Measurements from ENCODE around the gene DSPP.

Gene DSPP

DNA sequence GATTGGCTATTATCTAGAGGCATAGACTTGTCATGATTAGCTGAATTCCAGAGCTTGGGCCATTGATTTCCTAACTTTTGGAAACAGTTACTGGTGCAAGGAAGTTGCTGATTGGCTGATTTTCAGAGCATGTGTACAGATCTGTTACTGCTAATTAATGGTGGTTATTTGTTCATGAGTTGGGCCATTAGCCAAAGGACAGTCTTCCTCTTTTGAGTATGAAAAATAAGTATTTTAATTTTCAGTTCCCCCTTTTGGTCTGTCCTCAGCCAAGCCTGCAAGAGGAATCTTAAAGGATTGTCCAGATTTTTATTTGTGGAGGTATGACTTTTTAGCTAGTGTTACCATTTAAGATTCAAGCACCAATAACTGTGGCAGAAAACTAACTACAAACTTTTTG lies 7.0 kb upstream of the DSPP start:
- H3K4me1 Mint-ChIP-seq, result no peaks in the 10 kb centered on the region
- H3K4me3 Mint-ChIP-seq, result no peak overlapping the region
- no peaks in the 10 kb centered on the region for H3K36me3 Mint-ChIP-seq
- H3K27ac Mint-ChIP-seq, result no peak overlapping the region
- peaks cover 24% of the 10 kb centered on the region for H3K27me3 Mint-ChIP-seq
- peaks cover 6% of the 10 kb centered on the region for H3K9me3 Mint-ChIP-seq

DNA sequence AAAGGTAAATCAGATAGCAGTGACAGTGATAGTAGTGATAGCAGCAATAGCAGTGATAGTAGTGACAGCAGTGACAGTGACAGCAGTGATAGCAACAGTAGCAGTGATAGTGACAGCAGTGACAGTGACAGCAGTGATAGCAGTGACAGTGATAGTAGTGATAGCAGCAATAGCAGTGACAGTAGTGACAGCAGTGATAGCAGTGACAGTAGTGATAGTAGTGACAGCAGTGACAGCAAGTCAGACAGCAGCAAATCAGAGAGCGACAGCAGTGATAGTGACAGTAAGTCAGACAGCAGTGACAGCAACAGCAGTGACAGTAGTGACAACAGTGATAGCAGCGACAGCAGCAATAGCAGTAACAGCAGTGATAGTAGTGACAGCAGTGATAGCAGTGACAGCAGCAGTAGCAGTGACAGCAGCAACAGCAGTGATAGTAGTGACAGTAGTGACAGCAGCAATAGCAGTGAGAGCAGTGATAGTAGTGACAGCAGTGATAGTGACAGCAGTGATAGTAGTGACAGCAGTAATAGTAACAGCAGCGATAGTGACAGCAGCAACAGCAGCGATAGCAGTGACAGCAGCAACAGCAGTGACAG lies 6.1 kb downstream of the DSPP start:
- peaks cover 8% of the 10 kb centered on the region for H3K27me3 Mint-ChIP-seq
- H3K9me3 Mint-ChIP-seq, result no peaks in the 10 kb centered on the region
- H3K4me1 Mint-ChIP-seq, result no peaks in the 10 kb centered on the region

DNA sequence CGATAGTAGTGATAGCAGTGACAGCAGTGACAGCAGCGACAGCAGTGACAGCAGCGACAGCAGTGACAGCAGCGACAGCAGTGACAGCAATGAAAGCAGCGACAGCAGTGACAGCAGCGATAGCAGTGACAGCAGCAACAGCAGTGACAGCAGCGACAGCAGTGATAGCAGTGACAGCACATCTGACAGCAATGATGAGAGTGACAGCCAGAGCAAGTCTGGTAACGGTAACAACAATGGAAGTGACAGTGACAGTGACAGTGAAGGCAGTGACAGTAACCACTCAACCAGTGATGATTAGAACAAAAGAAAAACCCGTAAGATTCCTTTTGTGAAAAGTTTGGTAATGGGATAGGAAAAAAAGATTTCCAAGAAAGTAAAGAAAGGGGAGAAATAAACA lies 7.9 kb downstream of the DSPP start:
- Mint-ChIP-seq H3K27me3 (peaks cover 8% of the 10 kb centered on the region), H3K36me3 (no peaks in the 10 kb centered on the region), H3K27ac (no peak overlapping the region), H3K4me3 (no peak overlapping the region), H3K4me1 (no peaks in the 10 kb centered on the region), H3K9me3 (no peaks in the 10 kb centered on the region)

More for the DNA sequence above, 6.1 kb downstream of the DSPP start:
- Mint-ChIP-seq H3K27ac (no peak overlapping the region), H3K4me3 (no peak overlapping the region), H3K36me3 (no peaks in the 10 kb centered on the region)

DNA sequence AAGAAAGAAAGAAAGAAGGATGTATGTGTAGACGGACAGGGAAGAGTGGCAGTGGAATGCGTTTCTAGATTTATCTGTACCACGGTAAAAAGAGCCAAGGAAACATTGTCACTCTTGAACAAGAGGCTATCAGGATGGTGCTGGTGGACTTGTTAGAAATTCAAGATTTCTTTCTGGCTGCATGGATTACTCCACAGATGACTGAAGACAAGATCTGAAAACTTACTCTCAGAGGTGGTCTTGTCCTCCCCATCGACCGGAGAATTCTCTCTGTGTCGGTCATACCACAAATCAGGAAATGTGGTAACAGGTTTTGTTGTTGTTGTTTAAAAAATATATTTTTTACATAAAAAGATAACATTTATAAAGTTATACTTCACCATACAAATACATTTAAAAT lies 11.8 kb downstream of the DSPP start:
- H3K4me3 Mint-ChIP-seq, result no peak overlapping the region
- H3K36me3 Mint-ChIP-seq, result no peaks in the 10 kb centered on the region
- H3K9me3 Mint-ChIP-seq, result no peaks in the 10 kb centered on the region
- no peak overlapping the region for H3K27ac Mint-ChIP-seq
- H3K27me3 Mint-ChIP-seq, result peaks cover 5% of the 10 kb centered on the region
- H3K4me1 Mint-ChIP-seq, result no peaks in the 10 kb centered on the region

DNA sequence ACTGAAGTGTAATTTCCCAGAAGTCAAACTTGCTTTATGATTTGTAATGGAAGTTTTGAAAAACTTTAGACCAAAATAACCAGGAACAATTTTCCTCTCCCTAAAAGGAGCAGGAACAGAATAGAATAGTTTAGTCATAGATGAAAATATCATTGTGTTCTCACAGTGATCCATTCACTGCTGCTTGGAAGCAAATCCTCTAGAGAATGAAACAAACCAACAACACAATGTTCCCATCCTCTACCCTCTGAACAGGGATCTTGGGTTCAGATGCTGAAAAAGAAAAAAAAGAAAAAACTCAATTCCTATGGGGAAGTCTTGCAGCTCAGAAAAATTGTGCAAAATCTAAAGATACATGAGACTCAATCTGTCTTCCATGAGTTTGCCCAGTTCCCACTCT lies 12.2 kb downstream of the DSPP start:
- Mint-ChIP-seq H3K9me3 (no peaks in the 10 kb centered on the region), H3K27ac (no peak overlapping the region), H3K4me1 (no peaks in the 10 kb centered on the region), H3K4me3 (no peak overlapping the region), H3K36me3 (no peaks in the 10 kb centered on the region), H3K27me3 (peaks cover 5% of the 10 kb centered on the region)

DNA sequence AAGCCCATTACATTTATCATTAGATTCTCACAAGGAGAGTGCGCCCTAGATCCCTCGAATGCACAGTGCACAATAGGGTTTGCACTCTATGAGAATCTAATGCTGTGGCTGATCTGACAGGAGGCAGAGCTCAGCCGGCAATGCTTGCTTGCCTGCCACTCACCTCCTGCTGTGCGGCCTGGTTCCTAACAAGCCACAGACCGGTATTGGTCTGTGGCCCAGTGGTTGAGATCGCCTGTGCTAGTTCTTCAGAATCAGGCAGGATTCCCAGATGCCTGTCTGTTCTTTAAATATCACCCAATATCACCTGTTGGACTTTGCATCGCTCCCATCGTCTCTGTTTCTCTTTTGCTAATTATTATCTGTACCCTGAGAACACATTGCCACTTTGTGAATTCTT lies 14.0 kb downstream of the DSPP start:
- Mint-ChIP-seq H3K36me3 (no peaks in the 10 kb centered on the region), H3K9me3 (no peaks in the 10 kb centered on the region), H3K4me1 (no peaks in the 10 kb centered on the region), H3K27ac (no peak overlapping the region), H3K4me3 (no peak overlapping the region), H3K27me3 (peaks cover 5% of the 10 kb centered on the region)

DNA sequence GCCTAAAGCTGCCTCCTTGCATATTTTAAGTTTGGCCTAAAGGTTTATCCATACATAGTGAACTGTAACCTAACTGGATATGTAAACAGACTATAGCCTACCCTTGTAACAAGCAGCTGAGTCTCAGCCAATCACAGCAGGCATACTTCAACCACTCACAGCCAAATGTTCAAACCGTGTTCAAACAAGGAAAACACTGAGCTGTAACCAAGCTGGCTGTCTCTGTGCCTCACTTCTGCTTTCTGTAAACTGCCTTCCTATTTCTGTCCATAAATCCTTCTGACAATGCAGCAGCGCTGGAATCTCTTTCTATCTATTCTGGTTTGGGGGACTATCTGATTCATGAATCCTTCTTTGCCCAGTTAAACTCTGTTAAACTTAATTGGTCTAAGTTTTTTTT lies 16.4 kb downstream of the DSPP start:
- no peaks in the 10 kb centered on the region for H3K36me3 Mint-ChIP-seq
- H3K27ac Mint-ChIP-seq, result no peak overlapping the region

DNA sequence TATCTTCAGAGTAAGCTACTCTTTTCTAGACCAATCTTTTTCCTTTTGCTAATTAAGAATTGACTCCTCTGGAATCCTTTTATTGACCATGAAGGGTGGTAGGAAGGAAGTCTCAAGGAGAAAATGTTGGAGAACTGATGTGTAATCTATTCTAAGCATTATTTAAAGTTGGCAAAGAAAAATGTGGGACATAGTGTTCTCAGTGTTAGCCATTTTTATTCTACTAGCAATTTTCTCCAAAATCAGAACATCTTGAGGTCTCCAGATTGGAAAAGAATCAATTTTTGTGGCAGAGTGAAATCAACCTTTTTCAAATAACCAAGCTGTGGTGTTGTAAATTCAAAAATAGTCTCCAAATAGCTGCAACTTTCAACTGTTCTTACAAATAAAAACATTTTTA lies 23.3 kb downstream of the DSPP start:
- Mint-ChIP-seq H3K27ac (no peak overlapping the region), H3K36me3 (no peaks in the 10 kb centered on the region), H3K4me1 (no peaks in the 10 kb centered on the region), H3K9me3 (no peaks in the 10 kb centered on the region), H3K4me3 (no peak overlapping the region), H3K27me3 (peaks cover 4% of the 10 kb centered on the region)

More for the DNA sequence above, 16.4 kb downstream of the DSPP start:
- no peaks in the 10 kb centered on the region for H3K9me3 Mint-ChIP-seq
- no peak overlapping the region for H3K4me3 Mint-ChIP-seq
- no peaks in the 10 kb centered on the region for H3K4me1 Mint-ChIP-seq
- peaks cover 5% of the 10 kb centered on the region for H3K27me3 Mint-ChIP-seq

DNA sequence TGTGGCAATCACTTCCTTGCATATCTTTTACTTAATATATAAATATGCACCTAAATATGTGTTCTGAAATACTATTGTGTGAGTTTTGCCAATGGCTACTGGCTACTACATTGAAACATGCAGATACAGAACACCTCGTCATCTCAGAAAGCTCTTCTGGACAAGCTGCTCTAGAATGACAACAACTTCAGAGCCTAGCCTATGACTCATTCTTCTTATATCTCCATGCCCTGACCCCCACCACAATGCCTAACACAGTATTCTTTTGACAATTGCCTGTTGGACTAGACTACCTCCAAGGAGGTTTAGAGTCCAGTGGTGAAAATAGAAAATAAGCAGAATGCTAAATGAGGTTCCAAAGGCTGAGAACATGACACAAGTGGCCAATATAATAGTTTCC lies 24.1 kb downstream of the DSPP start:
- Mint-ChIP-seq H3K27me3 (peaks cover 4% of the 10 kb centered on the region), H3K4me1 (no peaks in the 10 kb centered on the region), H3K9me3 (no peaks in the 10 kb centered on the region), H3K27ac (no peak overlapping the region), H3K4me3 (no peak overlapping the region), H3K36me3 (no peaks in the 10 kb centered on the region)

DNA sequence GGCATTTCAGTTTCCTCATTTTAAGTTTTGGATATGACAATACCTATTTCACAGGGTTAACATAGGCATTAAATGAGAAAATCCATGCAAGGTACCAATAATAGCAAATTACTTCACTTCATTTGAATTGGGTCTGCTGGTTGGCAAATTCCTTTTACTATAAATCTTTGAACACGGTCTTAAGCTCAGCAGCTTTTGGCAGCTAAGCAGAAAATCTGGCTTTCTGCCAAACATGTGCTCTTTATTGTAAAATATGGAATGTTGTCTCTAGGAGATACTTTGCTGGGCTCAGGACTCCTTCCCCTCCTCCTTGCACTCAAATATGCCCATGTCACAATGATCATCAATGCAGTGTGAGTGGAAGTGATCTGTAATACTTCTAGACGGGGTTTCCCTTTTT lies 24.9 kb downstream of the DSPP start:
- peaks cover 4% of the 10 kb centered on the region for H3K27me3 Mint-ChIP-seq
- no peak overlapping the region for H3K4me3 Mint-ChIP-seq
- H3K9me3 Mint-ChIP-seq, result no peaks in the 10 kb centered on the region
- H3K27ac Mint-ChIP-seq, result no peak overlapping the region
- H3K36me3 Mint-ChIP-seq, result no peaks in the 10 kb centered on the region
- no peaks in the 10 kb centered on the region for H3K4me1 Mint-ChIP-seq

DNA sequence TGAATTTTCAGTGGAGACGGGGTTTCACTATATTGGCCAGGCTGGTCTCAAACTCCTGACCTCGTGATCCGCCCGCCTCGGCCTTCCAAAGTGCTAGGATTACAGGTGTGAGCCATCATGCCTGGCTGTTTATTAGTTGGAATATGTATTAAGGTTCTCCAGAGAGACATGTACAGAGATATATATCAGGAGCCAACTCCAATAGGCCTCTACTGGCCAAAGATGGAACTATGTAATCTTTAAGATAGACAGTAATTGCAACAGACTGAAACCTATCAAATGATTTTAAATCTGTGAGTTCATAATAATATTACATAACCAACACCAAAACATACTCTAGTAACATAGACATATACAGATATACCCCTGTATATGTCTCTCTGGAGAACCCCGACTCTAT lies 36.0 kb downstream of the DSPP start:
- H3K4me3 Mint-ChIP-seq, result no peak overlapping the region
- no peak overlapping the region for H3K27ac Mint-ChIP-seq
- H3K36me3 Mint-ChIP-seq, result no peaks in the 10 kb centered on the region
- no peaks in the 10 kb centered on the region for H3K27me3 Mint-ChIP-seq
- H3K4me1 Mint-ChIP-seq, result no peaks in the 10 kb centered on the region
- no peaks in the 10 kb centered on the region for H3K9me3 Mint-ChIP-seq

DNA sequence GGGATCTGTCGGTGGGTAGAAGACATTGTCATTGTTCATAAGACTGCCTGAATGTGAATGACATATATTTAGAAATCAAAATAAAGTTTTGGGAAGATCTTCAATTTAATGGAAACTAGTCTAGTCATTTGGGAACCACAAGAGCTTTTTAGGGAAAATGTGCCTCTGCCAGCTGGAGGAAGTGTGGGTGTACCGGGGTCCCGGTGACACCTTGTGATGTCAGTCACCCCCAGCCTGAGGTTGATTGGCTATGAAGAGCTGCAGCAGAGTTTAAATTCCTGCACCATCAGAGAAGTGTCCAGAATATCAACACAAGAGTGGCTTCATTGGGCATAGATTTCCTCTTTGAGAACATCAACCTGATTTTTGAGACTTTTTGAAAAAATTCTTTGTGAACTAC lies 41.7 kb downstream of the DSPP start, which contains the start of gene DMP1:
Gene DMP1 (plus strand): TSS at position 301 of the 400 bp plus-strand sequence. CDS start 6,213 bp downstream, outside the sequence.
- H3K9me3 Mint-ChIP-seq, result no peaks in the 10 kb centered on the region
- no peak within 1 kb of the TSS for H3K4me3 Mint-ChIP-seq
- H3K4me1 Mint-ChIP-seq, result no peaks in the 10 kb centered on the region
- H3K27ac Mint-ChIP-seq, result no peak within 1 kb of the TSS
- H3K36me3 Mint-ChIP-seq, result no peaks in the 10 kb centered on the region
- peaks cover 2% of the 10 kb centered on the region for H3K27me3 Mint-ChIP-seq

DNA sequence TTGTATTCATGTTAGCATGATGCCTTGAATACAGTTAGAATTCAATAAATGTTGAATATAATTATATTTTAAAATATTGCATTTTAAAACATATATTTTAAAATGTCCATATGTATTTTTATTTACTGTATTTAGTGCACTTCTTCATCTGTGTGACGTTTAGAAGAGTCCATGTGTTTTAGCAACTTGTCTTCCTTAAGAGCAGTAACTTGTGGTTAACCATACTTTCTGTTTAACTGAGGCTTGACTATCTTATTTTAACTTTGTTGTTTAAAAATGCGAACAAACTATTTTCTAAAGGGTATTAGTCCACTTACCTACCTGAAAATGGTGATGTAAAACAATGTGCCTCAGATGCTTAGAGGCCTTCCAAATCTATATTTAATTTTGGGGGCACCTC lies 42.6 kb downstream of the DSPP start:
- Mint-ChIP-seq H3K4me1 (no peaks in the 10 kb centered on the region), H3K27ac (no peak overlapping the region), H3K36me3 (no peaks in the 10 kb centered on the region), H3K4me3 (no peak overlapping the region), H3K27me3 (peaks cover 2% of the 10 kb centered on the region), H3K9me3 (no peaks in the 10 kb centered on the region)

DNA sequence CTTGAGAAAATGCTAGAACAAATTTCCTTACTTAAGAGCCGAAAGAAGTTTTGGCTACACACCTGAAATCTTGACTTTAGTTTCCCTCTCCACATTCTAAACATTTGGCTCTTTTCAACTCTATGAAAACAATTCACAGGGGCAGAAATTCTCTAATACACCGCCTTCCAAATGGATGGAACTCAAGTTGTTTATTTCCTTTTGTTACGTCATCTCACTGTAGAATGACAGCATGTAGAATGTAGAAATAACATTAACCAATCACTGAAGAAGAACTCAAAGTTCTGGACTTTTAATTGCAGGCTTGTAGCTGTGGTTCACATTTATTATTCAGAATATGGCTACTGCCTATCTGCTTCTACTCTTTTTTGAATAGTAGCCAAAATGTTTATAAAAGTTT lies 43.6 kb downstream of the DSPP start:
- H3K9me3 Mint-ChIP-seq, result no peaks in the 10 kb centered on the region
- H3K4me1 Mint-ChIP-seq, result no peaks in the 10 kb centered on the region
- no peak overlapping the region for H3K4me3 Mint-ChIP-seq
- no peak overlapping the region for H3K27ac Mint-ChIP-seq
- peaks cover 2% of the 10 kb centered on the region for H3K27me3 Mint-ChIP-seq
- H3K36me3 Mint-ChIP-seq, result no peaks in the 10 kb centered on the region

DNA sequence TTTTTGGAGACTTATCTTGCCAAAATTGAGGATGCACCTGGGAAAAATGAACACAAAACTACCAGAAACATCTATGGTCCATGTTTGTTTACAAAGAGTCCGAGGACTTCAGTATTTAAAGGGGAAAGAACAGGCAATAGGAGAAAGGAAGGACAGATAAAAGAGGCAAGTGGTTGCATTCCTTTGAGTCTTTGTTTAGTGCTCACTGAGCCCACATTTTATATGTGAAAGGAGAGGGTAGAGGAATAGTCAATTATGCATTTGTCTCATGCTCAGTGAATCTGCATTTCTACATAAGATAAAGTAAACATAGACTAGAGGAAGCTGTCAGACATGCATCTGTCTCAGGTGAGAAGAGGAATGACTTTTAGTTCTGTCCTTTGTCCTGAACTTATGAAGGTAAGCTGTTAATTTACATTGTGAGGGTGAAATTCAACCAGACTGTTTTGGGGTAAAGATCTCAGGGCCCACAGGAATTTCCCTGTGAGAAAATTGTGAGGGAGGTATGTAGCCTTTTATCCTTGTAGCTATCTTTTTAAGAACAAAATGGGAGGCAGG lies 46.2 kb downstream of the DSPP start:
- H3K27me3 Mint-ChIP-seq, result peaks cover 2% of the 10 kb centered on the region
- no peaks in the 10 kb centered on the region for H3K4me1 Mint-ChIP-seq
- no peaks in the 10 kb centered on the region for H3K36me3 Mint-ChIP-seq
- no peak overlapping the region for H3K27ac Mint-ChIP-seq
- no peaks in the 10 kb centered on the region for H3K9me3 Mint-ChIP-seq
- H3K4me3 Mint-ChIP-seq, result no peak overlapping the region

DNA sequence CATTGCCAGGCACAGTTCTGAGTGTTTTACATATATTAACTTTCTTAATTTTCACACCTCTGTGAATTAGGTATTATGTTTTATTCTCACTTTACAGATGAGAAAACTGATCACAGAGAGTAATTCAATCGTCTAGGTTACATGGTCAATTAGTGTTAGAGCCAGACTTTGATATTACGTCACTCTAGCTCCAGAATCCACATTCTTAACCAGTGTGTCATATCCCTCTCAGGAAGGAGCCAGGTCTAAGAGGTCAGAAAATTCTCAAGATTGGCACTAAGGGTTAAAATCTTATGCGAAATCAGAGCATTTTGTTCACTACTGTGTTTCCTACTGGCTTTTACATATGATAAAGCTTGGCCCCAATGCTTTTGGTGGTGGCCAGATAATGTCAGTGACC lies 49.2 kb downstream of the DSPP start:
- H3K27me3 Mint-ChIP-seq, result peaks cover 4% of the 10 kb centered on the region
- H3K36me3 Mint-ChIP-seq, result no peaks in the 10 kb centered on the region
- H3K4me1 Mint-ChIP-seq, result no peaks in the 10 kb centered on the region
- no peaks in the 10 kb centered on the region for H3K9me3 Mint-ChIP-seq
- no peak overlapping the region for H3K4me3 Mint-ChIP-seq
- H3K27ac Mint-ChIP-seq, result no peak overlapping the region

Data from activated naive CD4-positive, alpha-beta T cell treated with anti-CD3 and anti-CD28 coated beads, Interleukin-2, amount 50 U/mL, for 24 hours (primary cell).